Endothelial cell of umbilical vein (primary cell): Measurements from ENCODE around the gene CUX1. TPM values are rescaled to one million over a fixed set of nuclear protein-coding genes. Genes with fewer than 3 reads are reported as not detected.

Experiments used
- BruUV-seq: library from RNA; stranded (reverse); fragments of 400-500 nt; replicated peaks from 2 replicates; lab custom pipeline; 2021; lab: Mats Ljungman, UMichigan
- CTCF ChIA-PET: fragments of 300-600, 350-600 bp; sonication (Branson Sonifier 250); formaldehyde crosslinking; loops from one replicate; lab custom pipeline; 2021; ENCODE audit warnings: antibody characterized with exemption, inconsistent platforms; lab: Charles Lee
- POLR2A ChIA-PET: fragments of 300-600, 350-600 bp; sonication (Branson Sonifier 250); formaldehyde crosslinking; loops from one replicate; lab custom pipeline; 2021; ENCODE audit warnings: antibody characterized with exemption, inconsistent platforms; lab: Charles Lee
- DNase-seq: peaks from one replicate; pipeline ENCODE4 v3.0.0-alpha.2; 2011; ENCODE audit warnings: low read depth, low spot score
- FAIRE-seq: peaks from 2 replicates; lab custom pipeline; 2011; peaks lifted over from hg19 to GRCh38; lab: Jason Lieb, UNC
- H2AFZ ChIP-seq: 2 replicates; pipeline ENCODE4 v1.6.0; 2012; ENCODE audit warnings: low read depth, low read length, control low read depth, inconsistent platforms
- H3K27ac ChIP-seq: 2 replicates; pipeline ENCODE4 v1.5.1; 2011; ENCODE audit warnings: low read depth, mild to moderate bottlenecking, control low read depth, low read length, moderate library complexity; ENCODE audit not compliant: insufficient read depth
- H3K27me3 ChIP-seq, 2 experiments: 2 replicates each; pipeline versions ENCODE4 v1.6.0 to v1.6.1; 2011; ENCODE audit warnings: low read length in 2 of 2, mixed read lengths in 1 of 2; ENCODE audit not compliant: control insufficient read depth in 2 of 2, insufficient read depth in 2 of 2
- H3K36me3 ChIP-seq, 2 experiments: 2 replicates in 1 of 2; 3 replicates in 1 of 2; pipeline ENCODE4 v1.5.1; 2011; ENCODE audit warnings: low read length in 2 of 2, mild to moderate bottlenecking in 1 of 2, moderate library complexity in 1 of 2; ENCODE audit not compliant: control insufficient read depth in 2 of 2, insufficient read depth in 2 of 2; ENCODE audit errors: extremely low read depth in 1 of 2
- H3K4me1 ChIP-seq: 3 replicates; pipeline ENCODE4 v1.5.1; 2011; ENCODE audit warnings: mild to moderate bottlenecking, low read length; ENCODE audit not compliant: control insufficient read depth, insufficient read depth; ENCODE audit errors: extremely low read depth
- H3K4me2 ChIP-seq: 2 replicates; pipeline ENCODE4 v1.6.1; 2011; ENCODE audit warnings: low read length, control low read depth, mixed read lengths; ENCODE audit not compliant: insufficient read depth
- H3K4me3 ChIP-seq, 3 experiments: fragments of 200-600 bp in 1 of 3; sonication (generic), shearing (Covaris generic) in 1 of 3; replicated peaks in 1 of 3; 2 replicates each; pipeline ENCODE4 v1.5.1; 2011 to 2016; ENCODE audit warnings: control low read depth in 3 of 3, low read length in 3 of 3, mild to moderate bottlenecking in 2 of 3, inconsistent platforms in 1 of 3, low read depth in 1 of 3, moderate library complexity in 1 of 3; ENCODE audit not compliant: insufficient read depth in 1 of 3
- H3K79me2 ChIP-seq: 2 replicates; pipeline ENCODE4 v1.6.0; 2012; ENCODE audit warnings: low read length, inconsistent platforms; ENCODE audit not compliant: control insufficient read depth, insufficient read depth
- H3K9ac ChIP-seq: replicated peaks from 2 replicates; pipeline ENCODE3; 2011; ENCODE audit warnings: low read length, control low read depth; ENCODE audit not compliant: insufficient read depth; ENCODE audit errors: extremely low read depth
- H3K9me1 ChIP-seq: replicated peaks from 3 replicates; pipeline ENCODE4 v1.6.0; 2011; ENCODE audit warnings: mild to moderate bottlenecking, low read length; ENCODE audit not compliant: control insufficient read depth, insufficient read depth; ENCODE audit errors: extremely low read depth
- H3K9me3 ChIP-seq: replicated peaks from 2 replicates; pipeline ENCODE4 v1.5.1; 2012; ENCODE audit warnings: low read length, inconsistent platforms; ENCODE audit not compliant: control insufficient read depth, insufficient read depth
- H4K20me1 ChIP-seq: replicated peaks from 2 replicates; pipeline ENCODE3; 2011; ENCODE audit warnings: mild to moderate bottlenecking, low read length; ENCODE audit not compliant: control insufficient read depth, insufficient read depth; ENCODE audit errors: extremely low read depth
- CTCF ChIP-seq, 2 donors: IDR thresholded peaks; 1 replicate in 1 of 2; 2 replicates in 1 of 2; pipeline ENCODE4 v1.5.1; 2011; ENCODE audit warnings: low read length in 2 of 2, mild to moderate bottlenecking in 2 of 2, moderate library complexity in 2 of 2, control low read depth in 1 of 2, inconsistent platforms in 1 of 2, low read depth in 1 of 2; ENCODE audit not compliant: insufficient read depth in 1 of 2; ENCODE audit errors: extremely low read depth in 1 of 2
- EZH2 ChIP-seq: IDR thresholded peaks from 2 replicates; pipeline ENCODE4 v1.6.1; 2012; ENCODE audit warnings: borderline replicate concordance, low read depth, mild to moderate bottlenecking, moderate library complexity, low read length, inconsistent platforms; ENCODE audit not compliant: severe bottlenecking
- GATA2 ChIP-seq: IDR thresholded peaks from 2 replicates; pipeline ENCODE4 v1.7.0; 2011; ENCODE audit warnings: low read depth, mild to moderate bottlenecking, moderate library complexity, mixed read lengths, low read length; ENCODE audit not compliant: insufficient read length, insufficient read depth
- MAX ChIP-seq: IDR thresholded peaks from 2 replicates; pipeline ENCODE4 v1.6.1; 2011; ENCODE audit not compliant: insufficient read depth, insufficient read length
- MYC ChIP-seq: IDR thresholded peaks from one replicate; pipeline ENCODE4 v1.6.1; 2011; ENCODE audit warnings: mild to moderate bottlenecking, low read depth, low read length
- POLR2A ChIP-seq: IDR thresholded peaks from 2 replicates; pipeline ENCODE4 v1.6.1; 2012; ENCODE audit warnings: low read depth, mild to moderate bottlenecking, control low read depth, low read length
- POLR2AphosphoS5 ChIP-seq: IDR thresholded peaks from 2 replicates; pipeline ENCODE4 v1.6.1; 2012; ENCODE audit warnings: low read depth, mild to moderate bottlenecking, control low read depth, low read length, moderate library complexity; ENCODE audit not compliant: insufficient read depth
- dilution Hi-C: fragments of 300-500 bp; cut with MboI; formaldehyde crosslinking; loops from one replicate; pipeline ENCODE4 v1.15.0; 2019; ENCODE audit warnings: low sequenced_read_pairs; ENCODE audit not compliant: extremely low pct_ligation_motif_present
- intact Hi-C: fragments of 100-400 bp; cut with micrococcal nuclease; formaldehyde crosslinking; loops from one replicate; pipeline ENCODE4 v1.10.0; 2022
- polyA plus RNA-seq, 4 experiments: library from polyadenylated mRNA; depleted of rRNA in 3 of 4; stranded (reverse) in 3 of 4; unstranded in 1 of 4; fragments of >200 nt; gene quantifications; 2 replicates each; pipeline versions ENCODE4 v1.2.1 to v1.2.3, GENCODE V29; 2011 to 2012; ENCODE audit warnings: missing spikeins in 1 of 4
- total RNA-seq: library from RNA; stranded (reverse); gene quantifications from 2 replicates; pipeline ENCODE4 v1.2.3, GENCODE V29; 2021

CUX1 gene
- total and polyA plus RNA-seq, 2 donors (not counting 3 experiments of a cell fraction or from before 2014, with no cell fraction given) = 13.8 to 49.8 TPM

GRCh38 chr7:101818287-101819071 is 1.1 kb downstream of the CUX1 start:
- no peaks in the 10 kb centered on the region for H3K27me3 ChIP-seq
- H3K9me1 ChIP-seq = no peaks in the 10 kb centered on the region
- no peaks in the 10 kb centered on the region for H3K9me3 ChIP-seq
- H3K79me2 ChIP-seq = peaks cover 36% of the 10 kb centered on the region
- BruUV-seq = TSS peak; percentile 17
- CTCF ChIA-PET = interaction anchor here (0.7 to 1.4 kb wide), 5 partner anchors 13 to 412 kb away, joined by 3 to 4 read pairs (median 3); no protein-coding TSS in a partner anchor
- H3K4me3 ChIP-seq = no peak overlapping the region
- intact Hi-C loops = loop anchor here (5.0 to 10.0 kb wide), 3 partner anchors 274 to 404 kb away; no protein-coding TSS in a partner anchor
- FAIRE-seq (no peak), DNase-seq (no peak)
- POLR2A ChIA-PET = interaction anchor here (0.5 kb wide), 1 partner anchor 38 kb away, joined by 7 read pairs; no protein-coding TSS in a partner anchor
- dilution Hi-C loops = no loop called here
- no peaks in the 10 kb centered on the region for H3K36me3 ChIP-seq
- TF ChIP-seq MAX (no peak), POLR2AphosphoS5 (no peak), EZH2 (no peak), MYC (no peak), POLR2A (no peak), CTCF (IDR thresholded peaks at IDR 0.05; ENCODE audit: extremely low read depth in 1 of 2, insufficient read depth in 1 of 2, low read depth in 1 of 2, low read length in 2 of 2) (no peak), GATA2 (no peak)
- H2AFZ ChIP-seq = no peak overlapping the region
- peaks cover 14% of the 10 kb centered on the region for H3K4me1 ChIP-seq
- H3K9ac ChIP-seq = no peak overlapping the region
- H4K20me1 ChIP-seq = peaks cover 18% of the 10 kb centered on the region
- peak overlapping the region; percentile 79 for H3K4me2 ChIP-seq
- H3K27ac ChIP-seq = no peak overlapping the region
